Omental fat pad (tissue), 4 donors: ENCODE measurements around the gene FLT3. TPM values are rescaled to one million over a fixed set of nuclear protein-coding genes. Genes with fewer than 3 reads are reported as not detected.

ENCODE experiments used
- ATAC-seq: fragments of 150-250 bp; one replicate; pipeline ENCODE4 v1.9.1; 2016; ENCODE audit warnings: mild to moderate bottlenecking, moderate library complexity; ENCODE audit not compliant: low FRiP score
- DNase-seq: peaks from one replicate; pipeline ENCODE4 v3.0.0-alpha.2; 2019; ENCODE audit warnings: low spot score
- CTCF ChIP-seq, 3 donors: fragments of 450-650 bp; IDR thresholded peaks; one replicate each; pipeline ENCODE4 v1.5.1; 2016 to 2017; ENCODE audit warnings: antibody characterized with exemption in 3 of 3, mild to moderate bottlenecking in 3 of 3, moderate library complexity in 2 of 3
- total RNA-seq, 4 donors: library from RNA; depleted of rRNA; stranded (reverse); fragments of >200 nt; gene quantifications; one replicate each; pipeline ENCODE4 v1.1.0, GENCODE V29; 2016

FLT3 gene
- total RNA-seq, 4 donors from 2014 or later = 0.37 to 6.5 (median 1.1) TPM

DNA sequence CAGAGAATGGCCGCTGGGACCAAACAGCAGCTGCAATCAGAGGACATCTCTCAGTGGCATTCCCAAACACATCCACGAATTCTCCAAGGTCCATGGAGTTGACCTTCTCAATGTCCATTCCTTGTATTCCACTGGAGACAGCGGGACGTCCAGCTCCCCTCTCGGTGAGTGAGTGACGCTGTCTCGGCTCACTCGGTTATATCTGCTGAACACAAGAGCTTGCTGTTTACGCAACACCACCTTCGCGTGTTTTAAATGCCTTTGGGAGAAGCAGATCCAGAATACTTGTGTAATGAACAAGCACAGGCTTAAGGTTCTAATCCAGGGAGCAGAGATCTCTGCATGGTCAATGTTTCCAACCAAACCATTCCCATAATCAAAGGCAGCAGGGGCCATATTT is 111.9 kb downstream of the FLT3 start, which contains the start of gene URAD:
Gene URAD, minus strand, starts transcription at position 174 of the 400 bp plus-strand sequence. Its CDS starts 56 bp downstream, at position 118.
- TF ChIP-seq CTCF (IDR thresholded peaks at IDR 0.05) = no peak
- DNase-seq (no peak), ATAC-seq (no peak)

- TF ChIP-seq CTCF (IDR thresholded peaks at IDR 0.05) = no peak
- DNase-seq (no peak), ATAC-seq (no peak)
These were observed 114.8 kb downstream of the FLT3 start for GRCh38 chr13:27985600-27985999.

DNA sequence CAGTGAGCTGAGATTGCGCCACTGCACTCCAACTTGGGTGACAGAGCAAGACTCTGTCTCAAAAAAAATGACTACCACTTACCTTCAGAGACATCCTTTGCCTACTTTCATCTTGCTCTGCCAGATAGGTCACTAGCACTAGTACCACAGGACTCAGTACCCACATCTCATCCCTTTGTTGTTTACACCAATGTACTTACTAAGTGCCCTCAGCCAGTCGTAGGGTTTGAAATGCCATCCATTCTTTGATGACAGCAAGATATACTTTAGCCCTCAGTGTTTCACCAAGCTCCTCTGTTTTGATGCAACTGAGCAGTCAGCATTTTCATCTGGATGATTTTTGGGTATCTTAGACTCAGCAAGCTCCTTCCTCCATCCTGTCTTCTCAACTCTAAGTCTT is 118.0 kb downstream of the FLT3 start:
- no peak for TF ChIP-seq CTCF (IDR thresholded peaks at IDR 0.05)
- no peak for ATAC-seq
- DNase-seq = no peak

GRCh38 chr13:27981006-27981708 is 119.2 kb downstream of the FLT3 start:
- ATAC-seq (no peak), DNase-seq (no peak)
- TF ChIP-seq CTCF (IDR thresholded peaks at IDR 0.05) = no peak

GRCh38 chr13:27980280-27980998 is 119.9 kb downstream of the FLT3 start:
- no peak for ATAC-seq
- no peak for TF ChIP-seq CTCF (IDR thresholded peaks at IDR 0.05)
- DNase-seq = no peak

GRCh38 chr13:27979765-27980279 is 120.6 kb downstream of the FLT3 start:
- no peak for TF ChIP-seq CTCF (IDR thresholded peaks at IDR 0.05)
- DNase-seq (no peak), ATAC-seq (no peak)
